ENCODE measurements around the gene CHAF1B. TPM values are rescaled to one million over a fixed set of nuclear protein-coding genes. Genes with fewer than 3 reads are reported as not detected.

Gene CHAF1B
- total and polyA plus RNA-seq, 9 of the 15 experiments (the other 6 are each of a cell fraction or from before 2014, with no cell fraction given) = 7.5 to 36.8 (median 21.0) TPM

- POLR2A ChIA-PET = no interaction called here
- in situ Hi-C loops (cut with MboI) = no loop called here
- CTCF ChIA-PET (ENCODE audit: low intra/inter-chr PET ratio) = no interaction called here
- intact Hi-C loops (cut with micrococcal nuclease) = no loop called here
- no peak for FAIRE-seq
- Histone ChIP-seq H3K4me3 (no peak overlapping the region), H3K4me2 (ENCODE audit: insufficient read depth, low read length) (no peak overlapping the region), H3K27ac (ENCODE audit: extremely low read depth, low read depth, low read length) (no peak overlapping the region), H4K20me1 (replicated peaks; ENCODE audit: control insufficient read depth, insufficient read depth, low read length) (no peaks in the 10 kb centered on the region), H3K9me1 (ENCODE audit: control insufficient read depth, insufficient read depth, low read length) (peaks cover 2% of the 10 kb centered on the region), H3K79me2 (ENCODE audit: control insufficient read depth, insufficient read depth, low read length) (peaks cover 11% of the 10 kb centered on the region), H2AFZ (ENCODE audit: low read depth, low read length) (no peak overlapping the region), H3K9ac (ENCODE audit: insufficient read depth in 1 of 2, low read depth in 2 of 2, low read length in 2 of 2) (no peak overlapping the region), H3K4me1 (replicated peaks in 1 of 2; ENCODE audit: control insufficient read depth in 2 of 2, insufficient read depth in 2 of 2, low read length in 2 of 2) (peaks cover 9 to 16% of the 10 kb centered on the region in 2 experiments; a peak in 4 of 5 replicates), H3K9me3 (replicated peaks; ENCODE audit: control insufficient read depth, insufficient read depth, low read depth, low read length) (no peaks in the 10 kb centered on the region), H3K36me3 (ENCODE audit: control insufficient read depth, insufficient read depth, low read length) (peaks cover 22% of the 10 kb centered on the region; the same call in 2 of the 3 replicates), H3K27me3 (ENCODE audit: control insufficient read depth in 2 of 2, insufficient read depth in 2 of 2, low read length in 2 of 2) (no peaks in the 10 kb centered on the region)
- no peak for ATAC-seq
- DNase-seq (ENCODE audit: extremely low read depth in 1 of 4, low spot score in 3 of 4) = no peak
- BruUV-seq (replicated peaks) = no TSS peak
- WGBS (ENCODE audit: insufficient coverage, low coverage, missing lambda C conversion rate) = 83% methylated on average over 8 of the region's 9 CpGs
- no peak for TF ChIP-seq PRMT5 (CRISPR knock-in tag; IDR thresholded peaks at IDR 0.05)
- no peak for TF ChIP-seq ZBTB1 (CRISPR knock-in tag; IDR thresholded peaks at IDR 0.05; ENCODE audit: borderline replicate concordance, low read depth)
- peak; percentile 83 for TF ChIP-seq NFE2L1 (tag; IDR thresholded peaks at IDR 0.05; ENCODE audit: borderline replicate concordance, low read depth)
- no peak for TF ChIP-seq ZNF324 (CRISPR knock-in tag; IDR thresholded peaks at IDR 0.05)
- peak; percentile 93 for TF ChIP-seq ZNF316 (IDR thresholded peaks at IDR 0.05)
- no peak for TF ChIP-seq CHD4 (IDR thresholded peaks at IDR 0.05; ENCODE audit: insufficient read depth, insufficient replicate concordance, low read depth, low read length, poor library complexity, severe bottlenecking)
- TF ChIP-seq TAF15 (IDR thresholded peaks at IDR 0.05; ENCODE audit: low read depth, low read length) = no peak
- TF ChIP-seq SMARCE1 (IDR thresholded peaks at IDR 0.05) = no peak
- TF ChIP-seq ZNF398 (CRISPR knock-in tag; IDR thresholded peaks at IDR 0.05) = no peak
- peak; percentile 76 for TF ChIP-seq C11orf30 (IDR thresholded peaks at IDR 0.05; ENCODE audit: low read depth)
- TF ChIP-seq, protein P1, sequence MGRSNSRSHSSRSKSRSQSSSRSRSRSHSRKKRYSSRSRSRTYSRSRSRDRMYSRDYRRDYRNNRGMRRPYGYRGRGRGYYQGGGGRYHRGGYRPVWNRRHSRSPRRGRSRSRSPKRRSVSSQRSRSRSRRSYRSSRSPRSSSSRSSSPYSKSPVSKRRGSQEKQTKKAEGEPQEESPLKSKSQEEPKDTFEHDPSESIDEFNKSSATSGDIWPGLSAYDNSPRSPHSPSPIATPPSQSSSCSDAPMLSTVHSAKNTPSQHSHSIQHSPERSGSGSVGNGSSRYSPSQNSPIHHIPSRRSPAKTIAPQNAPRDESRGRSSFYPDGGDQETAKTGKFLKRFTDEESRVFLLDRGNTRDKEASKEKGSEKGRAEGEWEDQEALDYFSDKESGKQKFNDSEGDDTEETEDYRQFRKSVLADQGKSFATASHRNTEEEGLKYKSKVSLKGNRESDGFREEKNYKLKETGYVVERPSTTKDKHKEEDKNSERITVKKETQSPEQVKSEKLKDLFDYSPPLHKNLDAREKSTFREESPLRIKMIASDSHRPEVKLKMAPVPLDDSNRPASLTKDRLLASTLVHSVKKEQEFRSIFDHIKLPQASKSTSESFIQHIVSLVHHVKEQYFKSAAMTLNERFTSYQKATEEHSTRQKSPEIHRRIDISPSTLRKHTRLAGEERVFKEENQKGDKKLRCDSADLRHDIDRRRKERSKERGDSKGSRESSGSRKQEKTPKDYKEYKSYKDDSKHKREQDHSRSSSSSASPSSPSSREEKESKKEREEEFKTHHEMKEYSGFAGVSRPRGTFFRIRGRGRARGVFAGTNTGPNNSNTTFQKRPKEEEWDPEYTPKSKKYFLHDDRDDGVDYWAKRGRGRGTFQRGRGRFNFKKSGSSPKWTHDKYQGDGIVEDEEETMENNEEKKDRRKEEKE (IDR thresholded peaks at IDR 0.05; ENCODE audit: borderline replicate concordance in 1 of 2, control insufficient read depth in 1 of 2, low read depth in 2 of 2, low read length in 1 of 2) = no peak
- no peak for TF ChIP-seq POLR3A (IDR thresholded peaks at IDR 0.05; ENCODE audit: borderline replicate concordance, extremely low read depth, insufficient read depth, insufficient read length)
- TF ChIP-seq ZNF311 (CRISPR knock-in tag; IDR thresholded peaks at IDR 0.05) = no peak
- TF ChIP-seq YY1 (IDR thresholded peaks at IDR 0.05; ENCODE audit: borderline replicate concordance in 1 of 3, control insufficient read depth in 1 of 3, extremely low read depth in 1 of 3, insufficient read depth in 3 of 3, insufficient read length in 1 of 3, insufficient replicate concordance in 2 of 3, low read depth in 1 of 3, low read length in 2 of 3) = no peak
- no peak for TF ChIP-seq MTF1 (CRISPR knock-in tag; IDR thresholded peaks at IDR 0.05; ENCODE audit: borderline replicate concordance)
- no peak for TF ChIP-seq SMARCA4 (IDR thresholded peaks at IDR 0.05)
Measured at GRCh38 chr21:36381841-36382589, 3.2 kb upstream of the CHAF1B start.
